22Rv1 (cell line): ENCODE results near the gene GSTA5.
"Not testable (repeated sequence)": the region's sequence is repeated elsewhere in the genome, so short reads cannot be mapped to it uniquely, and the experiment has no call there.

Experiments used
- H3K27ac ChIP-seq: fragments of 450-650 bp; 2 replicates; pipeline ENCODE4 v1.5.1; 2017
- CTCF ChIP-seq: fragments of 450-650 bp; IDR thresholded peaks from 2 replicates; pipeline ENCODE4 v1.5.1; 2017; ENCODE audit warnings: mild to moderate bottlenecking
- ZFX ChIP-seq: fragments of 450-650 bp; IDR thresholded peaks from 2 replicates; pipeline ENCODE4 v1.6.1; 2017; ENCODE audit warnings: antibody characterized with exemption, borderline replicate concordance

Gene GSTA5

GRCh38 chr6:52826513-52826912 is 14.1 kb downstream of the GSTA5 start:
- H3K27ac ChIP-seq: no peak overlapping the region
- TF ChIP-seq CTCF (no peak), ZFX (no peak)

GRCh38 chr6:52825900-52826459 is 14.6 kb downstream of the GSTA5 start:
- H3K27ac ChIP-seq: not testable (repeated sequence)

GRCh38 chr6:52825270-52825793 is 15.3 kb downstream of the GSTA5 start:
- H3K27ac ChIP-seq: not testable (repeated sequence)

- TF ChIP-seq ZFX: no peak
- no peak overlapping the region for H3K27ac ChIP-seq
These were observed 18.8 kb downstream of the GSTA5 start for GRCh38 chr6:52821842-52822241.

GRCh38 chr6:52820198-52820597 is 20.4 kb downstream of the GSTA5 start:
- no peak for TF ChIP-seq CTCF
- TF ChIP-seq ZFX: no peak
- no peak overlapping the region for H3K27ac ChIP-seq

GRCh38 chr6:52815167-52816092 is 25.2 kb downstream of the GSTA5 start:
- TF ChIP-seq CTCF: peak; percentile 88
- no peak for TF ChIP-seq ZFX
- H3K27ac ChIP-seq: no peak overlapping the region

- H3K27ac ChIP-seq: not testable (repeated sequence)
These were observed 26.1 kb downstream of the GSTA5 start for GRCh38 chr6:52814545-52814944.

- not testable (repeated sequence) for H3K27ac ChIP-seq
These were observed 30.8 kb downstream of the GSTA5 start for GRCh38 chr6:52809777-52810176.

- no peak overlapping the region for H3K27ac ChIP-seq
- TF ChIP-seq CTCF (no peak), ZFX (no peak)
These were observed 32.0 kb downstream of the GSTA5 start for GRCh38 chr6:52808660-52809059.

- H3K27ac ChIP-seq: not testable (repeated sequence)
These were observed 36.9 kb downstream of the GSTA5 start, which contains the start of gene GSTA1 for GRCh38 chr6:52803668-52804255. Gene GSTA1, minus strand, starts transcription at chr6:52803816. Its CDS starts 4,549 bp downstream, at chr6:52799267.
